AG04449 (cell line): ENCODE results near the gene MYOZ3.

Experiments
- CTCF ChIA-PET: fragments of 350-600 bp; formaldehyde crosslinking; extraction: SDS; loops from one replicate; lab custom pipeline; 2021; ENCODE audit warnings: antibody characterized with exemption; lab: Yijun Ruan, JAX
- POLR2A ChIA-PET: fragments of 400-600, 350-600 bp; formaldehyde crosslinking; extraction: SDS; loops from one replicate; lab custom pipeline; 2020; ENCODE audit warnings: antibody characterized with exemption, inconsistent platforms; lab: Yijun Ruan, JAX
- DNase-seq: peaks from one replicate; pipeline ENCODE4 v3.0.0-alpha.2; 2010; ENCODE audit warnings: low read depth, low spot score
- H3K4me3 ChIP-seq: 2 replicates; pipeline ENCODE4 v1.5.1; 2011; ENCODE audit warnings: low read depth, mild to moderate bottlenecking, control low read depth, low read length
- TF ChIP-seq, protein P1 (sequence below): IDR thresholded peaks from one replicate; pipeline ENCODE4 v1.5.1; 2011; ENCODE audit warnings: mild to moderate bottlenecking, moderate library complexity, low read length, control low read depth, inconsistent platforms; ENCODE audit not compliant: insufficient read depth; ENCODE audit errors: missing control alignments

Gene MYOZ3, protein sequence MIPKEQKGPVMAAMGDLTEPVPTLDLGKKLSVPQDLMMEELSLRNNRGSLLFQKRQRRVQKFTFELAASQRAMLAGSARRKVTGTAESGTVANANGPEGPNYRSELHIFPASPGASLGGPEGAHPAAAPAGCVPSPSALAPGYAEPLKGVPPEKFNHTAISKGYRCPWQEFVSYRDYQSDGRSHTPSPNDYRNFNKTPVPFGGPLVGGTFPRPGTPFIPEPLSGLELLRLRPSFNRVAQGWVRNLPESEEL

DNA sequence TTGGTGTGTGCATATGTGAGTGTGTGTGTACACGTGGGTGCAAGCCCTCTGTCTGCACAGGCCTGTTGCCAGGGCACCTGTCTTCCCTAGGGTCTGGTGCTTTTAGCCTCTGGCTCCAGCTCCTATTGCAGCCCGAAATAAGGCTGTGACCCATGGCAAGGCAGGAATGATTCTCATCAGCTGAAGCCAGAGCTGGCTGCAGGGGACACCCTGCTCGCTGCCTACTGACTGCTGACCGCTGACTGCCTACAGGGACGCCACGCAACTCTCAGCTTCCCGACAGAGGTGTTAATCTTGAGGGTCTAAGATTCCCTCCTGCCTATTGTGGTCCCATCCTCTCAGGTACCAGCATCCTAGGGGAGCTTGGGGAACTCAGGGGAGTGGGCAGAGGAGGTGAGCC, at the start of gene MYOZ3:
MYOZ3 (plus strand) TSS at position 166 of the 400 bp plus-strand sequence. CDS start 1,691 bp downstream, outside the sequence.
- no peak for DNase-seq
- POLR2A ChIA-PET: no interaction called here
- H3K4me3 ChIP-seq: no peak within 1 kb of the TSS
- TF ChIP-seq, protein P1, sequence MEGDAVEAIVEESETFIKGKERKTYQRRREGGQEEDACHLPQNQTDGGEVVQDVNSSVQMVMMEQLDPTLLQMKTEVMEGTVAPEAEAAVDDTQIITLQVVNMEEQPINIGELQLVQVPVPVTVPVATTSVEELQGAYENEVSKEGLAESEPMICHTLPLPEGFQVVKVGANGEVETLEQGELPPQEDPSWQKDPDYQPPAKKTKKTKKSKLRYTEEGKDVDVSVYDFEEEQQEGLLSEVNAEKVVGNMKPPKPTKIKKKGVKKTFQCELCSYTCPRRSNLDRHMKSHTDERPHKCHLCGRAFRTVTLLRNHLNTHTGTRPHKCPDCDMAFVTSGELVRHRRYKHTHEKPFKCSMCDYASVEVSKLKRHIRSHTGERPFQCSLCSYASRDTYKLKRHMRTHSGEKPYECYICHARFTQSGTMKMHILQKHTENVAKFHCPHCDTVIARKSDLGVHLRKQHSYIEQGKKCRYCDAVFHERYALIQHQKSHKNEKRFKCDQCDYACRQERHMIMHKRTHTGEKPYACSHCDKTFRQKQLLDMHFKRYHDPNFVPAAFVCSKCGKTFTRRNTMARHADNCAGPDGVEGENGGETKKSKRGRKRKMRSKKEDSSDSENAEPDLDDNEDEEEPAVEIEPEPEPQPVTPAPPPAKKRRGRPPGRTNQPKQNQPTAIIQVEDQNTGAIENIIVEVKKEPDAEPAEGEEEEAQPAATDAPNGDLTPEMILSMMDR: no peak
- CTCF ChIA-PET: interaction anchor here (0.9 to 18.8 kb wide), 7 partner anchors 11 to 203 kb away, joined by 3 to 366 read pairs (median 4); partner anchors contain the start of gene RBM22

DNA sequence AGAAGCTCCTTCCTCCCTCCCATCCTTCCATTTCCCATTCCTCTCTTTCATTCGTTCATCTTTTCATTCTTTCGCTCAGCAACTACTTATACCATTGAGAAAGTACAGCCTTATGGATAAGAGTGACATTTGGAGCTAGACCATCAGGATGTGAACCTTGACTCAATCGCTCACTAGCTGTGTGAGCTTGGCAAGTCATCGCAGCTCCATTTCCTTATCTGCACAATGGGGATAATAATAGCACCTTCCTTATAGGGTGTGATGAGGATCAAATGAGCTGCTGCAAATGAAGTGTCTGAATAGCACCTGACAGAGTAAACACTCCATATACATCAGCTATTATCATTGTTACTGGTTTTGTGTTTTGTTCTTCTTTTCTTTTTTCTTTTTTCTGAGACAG, 48.6 kb upstream of the MYOZ3 start:
- ChIA-PET POLR2A (no interaction called here), CTCF (interaction anchor here (0.8 to 1.2 kb wide), 3 partner anchors 9 to 52 kb away, joined by 3 to 4 read pairs (median 3); no protein-coding TSS in a partner anchor)
- TF ChIP-seq, protein P1: no peak
- H3K4me3 ChIP-seq: no peak overlapping the region
- DNase-seq: no peak

DNA sequence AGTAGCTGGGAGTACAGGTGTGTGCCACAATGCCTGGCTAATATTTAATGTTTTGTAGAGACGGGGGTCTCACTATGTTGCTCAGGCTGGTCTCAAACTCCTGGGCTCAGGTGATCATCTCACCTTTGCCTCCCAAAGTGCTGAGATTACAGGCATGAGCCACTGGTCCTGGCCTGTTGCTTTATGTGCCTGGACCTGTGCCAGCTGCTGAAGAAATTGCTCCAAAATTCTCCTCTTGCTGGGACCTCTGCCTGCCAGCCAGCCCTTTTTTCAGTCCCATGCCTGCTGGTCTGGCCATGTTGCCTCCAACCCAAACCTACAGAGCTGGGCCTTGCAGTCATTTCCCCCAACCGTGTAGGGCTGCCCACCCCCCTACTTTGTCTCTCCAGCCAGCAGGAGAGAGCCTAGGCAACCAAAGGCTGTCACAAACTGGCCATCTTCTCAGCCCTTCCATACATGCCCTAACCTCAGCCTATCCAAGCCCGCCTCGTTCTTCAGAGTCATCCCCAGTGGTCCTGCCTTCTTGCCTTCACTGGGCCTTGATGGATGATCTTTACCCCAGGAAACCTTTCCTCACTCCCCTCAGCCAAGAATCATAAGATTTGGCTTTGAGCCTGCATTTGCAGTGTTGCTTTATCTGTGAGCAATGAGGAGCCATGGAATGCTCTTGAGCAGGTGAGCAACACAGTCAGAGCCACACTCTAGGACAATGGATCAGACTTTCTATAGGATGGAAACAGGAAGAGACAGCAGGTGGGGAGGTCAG, 48.0 kb upstream of the MYOZ3 start:
- POLR2A ChIA-PET: no interaction called here
- CTCF ChIA-PET: interaction anchor here (0.9 to 1.2 kb wide), 2 partner anchors 43 to 53 kb away, joined by 3 to 4 read pairs; no protein-coding TSS in a partner anchor
- H3K4me3 ChIP-seq: no peak overlapping the region
- no peak for DNase-seq
- TF ChIP-seq, protein P1: no peak

DNA sequence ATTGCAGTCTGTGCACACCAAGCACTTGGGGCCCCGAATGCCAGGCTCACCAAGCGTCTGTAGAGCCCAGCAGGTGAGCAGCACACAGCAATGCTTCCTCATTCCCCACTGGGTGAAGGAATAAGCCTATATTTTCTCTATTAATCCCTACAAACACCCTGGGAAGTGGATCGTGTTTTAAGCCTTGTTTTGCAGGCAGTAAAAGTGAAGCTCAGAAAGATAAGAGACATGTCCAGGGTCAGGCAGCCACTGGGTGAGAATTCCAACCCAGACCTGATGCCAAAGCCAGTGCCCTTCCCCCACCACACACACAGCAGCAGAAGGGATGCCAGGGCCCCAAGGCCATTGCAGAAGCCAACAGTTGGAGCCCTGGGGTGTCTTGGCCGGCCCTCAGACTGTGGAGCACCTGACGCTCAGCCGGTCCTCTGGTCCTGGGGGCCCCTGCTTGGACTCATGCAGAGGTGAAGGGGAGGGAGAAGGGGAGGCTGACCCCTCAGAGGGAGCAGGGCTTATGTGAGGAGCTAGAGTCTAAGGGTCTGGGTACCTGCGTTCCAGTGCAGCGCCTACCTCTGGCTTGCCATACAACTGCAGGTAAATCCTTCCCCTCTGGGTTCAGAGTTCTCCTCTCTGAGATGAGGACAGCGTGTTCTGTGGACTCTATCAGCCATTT, 46.9 kb upstream of the MYOZ3 start:
- POLR2A ChIA-PET: no interaction called here
- CTCF ChIA-PET: no interaction called here
- DNase-seq: no peak
- H3K4me3 ChIP-seq: no peak overlapping the region
- TF ChIP-seq, protein P1: no peak

DNA sequence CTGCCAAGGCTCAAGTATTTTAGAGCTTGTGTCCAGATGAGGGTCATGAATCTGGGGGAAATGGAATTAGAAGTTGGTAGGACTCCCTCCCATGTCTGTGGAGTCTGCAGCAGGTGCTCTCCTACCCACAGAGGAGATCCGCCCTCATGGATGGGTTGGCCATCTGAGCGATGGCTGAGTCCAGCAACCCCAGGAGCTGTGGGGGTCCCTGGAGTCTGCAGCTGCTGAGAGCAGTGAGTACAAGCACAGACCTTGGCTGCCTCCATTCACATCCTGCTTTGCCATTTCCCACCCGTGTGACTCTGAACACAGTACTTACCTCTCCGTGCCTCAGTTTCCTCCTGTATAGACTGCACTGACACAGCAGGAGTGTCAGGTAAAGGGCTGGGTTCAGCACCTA, 46.4 kb upstream of the MYOZ3 start:
- DNase-seq: no peak
- no peak overlapping the region for H3K4me3 ChIP-seq
- POLR2A ChIA-PET: no interaction called here
- CTCF ChIA-PET: no interaction called here
- TF ChIP-seq, protein P1: no peak
